Neutrophil (primary cell): ENCODE data around the gene OSBP2.

Experiments used
- H3K27ac ChIP-seq: fragments of 200-600 bp; sonication (generic); 2 replicates; pipeline ENCODE4 v1.5.1; 2016; ENCODE audit warnings: mild to moderate bottlenecking, moderate library complexity
- H3K27me3 ChIP-seq: fragments of 200-600 bp; sonication (generic); 2 replicates; pipeline ENCODE4 v1.6.0; 2016; ENCODE audit warnings: mild to moderate bottlenecking
- H3K36me3 ChIP-seq: fragments of 200-600 bp; sonication (generic); 2 replicates; pipeline ENCODE4 v1.5.1; 2017
- H3K4me1 ChIP-seq, 2 experiments: fragments of 200-600 bp in 1 of 2; sonication (generic) in 1 of 2; 1 replicate in 1 of 2; 2 replicates in 1 of 2; pipeline versions ENCODE4 v1.5.1 to v1.6.1; 2013 to 2016; ENCODE audit warnings: low read depth in 1 of 2, low read length in 1 of 2, mild to moderate bottlenecking in 1 of 2, moderate library complexity in 1 of 2; ENCODE audit not compliant: control insufficient read depth in 1 of 2, insufficient read depth in 1 of 2
- H3K4me3 ChIP-seq, 2 experiments: fragments of 200-600 bp in 1 of 2; sonication (generic) in 1 of 2; 1 replicate in 1 of 2; 2 replicates in 1 of 2; pipeline ENCODE4 v1.5.1; 2013 to 2016; ENCODE audit warnings: low read depth in 1 of 2, low read length in 1 of 2, mild to moderate bottlenecking in 1 of 2, moderate library complexity in 1 of 2
- H3K9me3 ChIP-seq: fragments of 200-600 bp; sonication (generic); 2 replicates; pipeline ENCODE4 v1.5.1; 2016
- TF ChIP-seq, protein P1 (sequence below): fragments of 200-600 bp; sonication (generic); IDR thresholded peaks from 2 replicates; pipeline ENCODE4 v1.5.1; 2016; ENCODE audit warnings: antibody characterized with exemption

Gene OSBP2

GRCh38 chr22:30902496-30903357 lies 208.1 kb downstream of the OSBP2 start:
- no peak overlapping the region for H3K4me3 ChIP-seq
- no peaks in the 10 kb centered on the region for H3K9me3 ChIP-seq
- H3K4me1 ChIP-seq, result no peaks in the 10 kb centered on the region
- TF ChIP-seq, protein P1, sequence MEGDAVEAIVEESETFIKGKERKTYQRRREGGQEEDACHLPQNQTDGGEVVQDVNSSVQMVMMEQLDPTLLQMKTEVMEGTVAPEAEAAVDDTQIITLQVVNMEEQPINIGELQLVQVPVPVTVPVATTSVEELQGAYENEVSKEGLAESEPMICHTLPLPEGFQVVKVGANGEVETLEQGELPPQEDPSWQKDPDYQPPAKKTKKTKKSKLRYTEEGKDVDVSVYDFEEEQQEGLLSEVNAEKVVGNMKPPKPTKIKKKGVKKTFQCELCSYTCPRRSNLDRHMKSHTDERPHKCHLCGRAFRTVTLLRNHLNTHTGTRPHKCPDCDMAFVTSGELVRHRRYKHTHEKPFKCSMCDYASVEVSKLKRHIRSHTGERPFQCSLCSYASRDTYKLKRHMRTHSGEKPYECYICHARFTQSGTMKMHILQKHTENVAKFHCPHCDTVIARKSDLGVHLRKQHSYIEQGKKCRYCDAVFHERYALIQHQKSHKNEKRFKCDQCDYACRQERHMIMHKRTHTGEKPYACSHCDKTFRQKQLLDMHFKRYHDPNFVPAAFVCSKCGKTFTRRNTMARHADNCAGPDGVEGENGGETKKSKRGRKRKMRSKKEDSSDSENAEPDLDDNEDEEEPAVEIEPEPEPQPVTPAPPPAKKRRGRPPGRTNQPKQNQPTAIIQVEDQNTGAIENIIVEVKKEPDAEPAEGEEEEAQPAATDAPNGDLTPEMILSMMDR, result no peak
- no peak overlapping the region for H3K27ac ChIP-seq
- no peaks in the 10 kb centered on the region for H3K27me3 ChIP-seq
- no peaks in the 10 kb centered on the region for H3K36me3 ChIP-seq

- H3K9me3 ChIP-seq, result no peaks in the 10 kb centered on the region
Measured at GRCh38 chr22:30903876-30904460, 209.3 kb downstream of the OSBP2 start.

GRCh38 chr22:30905696-30906341 lies 211.1 kb downstream of the OSBP2 start:
- TF ChIP-seq, protein P1, result no peak
- Histone ChIP-seq H3K4me1 (no peaks in the 10 kb centered on the region), H3K27me3 (no peaks in the 10 kb centered on the region), H3K27ac (no peak overlapping the region), H3K9me3 (no peaks in the 10 kb centered on the region), H3K36me3 (no peaks in the 10 kb centered on the region), H3K4me3 (no peak overlapping the region)

More at GRCh38 chr22:30903876-30904460, 209.3 kb downstream of the OSBP2 start:
- H3K36me3 ChIP-seq, result no peaks in the 10 kb centered on the region
- no peaks in the 10 kb centered on the region for H3K4me1 ChIP-seq
- no peak overlapping the region for H3K4me3 ChIP-seq
- TF ChIP-seq, protein P1, result no peak
- H3K27ac ChIP-seq, result no peak overlapping the region
- H3K27me3 ChIP-seq, result no peaks in the 10 kb centered on the region

- TF ChIP-seq, protein P1, result no peak
- Histone ChIP-seq H3K4me1 (no peaks in the 10 kb centered on the region), H3K36me3 (no peaks in the 10 kb centered on the region), H3K9me3 (no peaks in the 10 kb centered on the region), H3K4me3 (no peak overlapping the region), H3K27me3 (no peaks in the 10 kb centered on the region), H3K27ac (no peak overlapping the region)
Measured at GRCh38 chr22:30906411-30906810, 211.7 kb downstream of the OSBP2 start.

DNA sequence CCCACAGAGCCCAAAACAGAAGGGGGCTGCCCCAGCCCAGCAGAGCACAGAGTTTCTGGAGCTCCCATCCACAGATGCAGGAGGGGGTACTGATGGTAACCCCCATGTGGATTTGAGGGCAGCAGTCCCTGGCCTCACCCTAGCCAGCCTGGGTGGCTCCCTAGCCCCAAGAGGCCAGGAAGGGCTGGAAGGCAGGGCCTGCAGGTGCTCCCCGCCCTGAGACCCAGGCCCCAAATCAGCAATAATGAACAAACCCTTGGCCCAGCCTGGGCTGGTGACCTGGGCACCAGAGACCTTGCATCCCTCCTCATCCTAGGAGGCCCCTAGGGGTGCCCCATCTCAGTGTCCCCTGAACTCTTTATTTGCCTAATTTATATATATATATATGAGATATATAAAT lies 212.3 kb downstream of the OSBP2 start:
- Histone ChIP-seq H3K27ac (no peak overlapping the region), H3K27me3 (no peaks in the 10 kb centered on the region), H3K4me1 (no peaks in the 10 kb centered on the region), H3K36me3 (no peaks in the 10 kb centered on the region), H3K4me3 (no peak overlapping the region), H3K9me3 (no peaks in the 10 kb centered on the region)
- TF ChIP-seq, protein P1, result no peak
